ENCODE data around the gene C10orf90.

Gene C10orf90

GRCh38 chr10:126429275-126429674 lies 241.2 kb downstream of the C10orf90 start:
- Histone ChIP-seq H3K9me3 (ENCODE audit: control insufficient read depth, low read length) (peaks cover under 1% of the 10 kb centered on the region), H3K4me1 (ENCODE audit: control insufficient read depth, insufficient read depth, low read length, poor library complexity, severe bottlenecking) (no peaks in the 10 kb centered on the region), H3K27ac (ENCODE audit: insufficient read depth, low read length, poor library complexity, severe bottlenecking) (no peak overlapping the region), H3K4me3 (ENCODE audit: insufficient read depth, low read depth, low read length, poor library complexity, severe bottlenecking) (no peak overlapping the region), H3K27me3 (replicated peaks; ENCODE audit: control insufficient read depth, insufficient read depth, low read length, poor library complexity, severe bottlenecking) (no peaks in the 10 kb centered on the region), H3K36me3 (ENCODE audit: control insufficient read depth, insufficient read depth, low read length) (no peaks in the 10 kb centered on the region)
- DNase-seq: no peak

GRCh38 chr10:126425489-126426065 lies 244.9 kb downstream of the C10orf90 start:
- Histone ChIP-seq H3K27me3 (replicated peaks; ENCODE audit: control insufficient read depth, insufficient read depth, low read length, poor library complexity, severe bottlenecking) (no peaks in the 10 kb centered on the region), H3K9me3 (ENCODE audit: control insufficient read depth, low read length) (peaks cover 4% of the 10 kb centered on the region), H3K4me3 (ENCODE audit: insufficient read depth, low read depth, low read length, poor library complexity, severe bottlenecking) (no peak overlapping the region), H3K36me3 (ENCODE audit: control insufficient read depth, insufficient read depth, low read length) (no peaks in the 10 kb centered on the region), H3K4me1 (ENCODE audit: control insufficient read depth, insufficient read depth, low read length, poor library complexity, severe bottlenecking) (no peaks in the 10 kb centered on the region), H3K27ac (ENCODE audit: insufficient read depth, low read length, poor library complexity, severe bottlenecking) (no peak overlapping the region)
- no peak for DNase-seq

- Histone ChIP-seq H3K36me3 (ENCODE audit: control insufficient read depth, insufficient read depth, low read length) (no peaks in the 10 kb centered on the region), H3K27me3 (replicated peaks; ENCODE audit: control insufficient read depth, insufficient read depth, low read length, poor library complexity, severe bottlenecking) (no peaks in the 10 kb centered on the region), H3K9me3 (ENCODE audit: control insufficient read depth, low read length) (peaks cover 4% of the 10 kb centered on the region), H3K4me1 (ENCODE audit: control insufficient read depth, insufficient read depth, low read length, poor library complexity, severe bottlenecking) (no peaks in the 10 kb centered on the region), H3K27ac (ENCODE audit: insufficient read depth, low read length, poor library complexity, severe bottlenecking) (no peak overlapping the region), H3K4me3 (ENCODE audit: insufficient read depth, low read depth, low read length, poor library complexity, severe bottlenecking) (no peak overlapping the region)
- no peak for DNase-seq
These were observed 245.5 kb downstream of the C10orf90 start for GRCh38 chr10:126425032-126425431.

GRCh38 chr10:126423732-126424491 lies 246.6 kb downstream of the C10orf90 start:
- no peak for DNase-seq
- H3K36me3 ChIP-seq (ENCODE audit: control insufficient read depth, insufficient read depth, low read length): no peaks in the 10 kb centered on the region
- H3K27me3 ChIP-seq (replicated peaks; ENCODE audit: control insufficient read depth, insufficient read depth, low read length, poor library complexity, severe bottlenecking): no peaks in the 10 kb centered on the region
- no peak overlapping the region for H3K4me3 ChIP-seq (ENCODE audit: insufficient read depth, low read depth, low read length, poor library complexity, severe bottlenecking)
- no peak overlapping the region for H3K27ac ChIP-seq (ENCODE audit: insufficient read depth, low read length, poor library complexity, severe bottlenecking)
- no peaks in the 10 kb centered on the region for H3K4me1 ChIP-seq (ENCODE audit: control insufficient read depth, insufficient read depth, low read length, poor library complexity, severe bottlenecking)
- peaks cover 4% of the 10 kb centered on the region for H3K9me3 ChIP-seq (ENCODE audit: control insufficient read depth, low read length)

GRCh38 chr10:126422567-126422966 lies 247.9 kb downstream of the C10orf90 start:
- H3K4me3 ChIP-seq (ENCODE audit: insufficient read depth, low read depth, low read length, poor library complexity, severe bottlenecking): no peak overlapping the region
- no peak overlapping the region for H3K27ac ChIP-seq (ENCODE audit: insufficient read depth, low read length, poor library complexity, severe bottlenecking)
- no peaks in the 10 kb centered on the region for H3K27me3 ChIP-seq (replicated peaks; ENCODE audit: control insufficient read depth, insufficient read depth, low read length, poor library complexity, severe bottlenecking)
- H3K36me3 ChIP-seq (ENCODE audit: control insufficient read depth, insufficient read depth, low read length): no peaks in the 10 kb centered on the region
- no peaks in the 10 kb centered on the region for H3K4me1 ChIP-seq (ENCODE audit: control insufficient read depth, insufficient read depth, low read length, poor library complexity, severe bottlenecking)
- no peak for DNase-seq
- H3K9me3 ChIP-seq (ENCODE audit: control insufficient read depth, low read length): peaks cover 4% of the 10 kb centered on the region

GRCh38 chr10:126421756-126422256 lies 248.7 kb downstream of the C10orf90 start:
- H3K4me3 ChIP-seq (ENCODE audit: insufficient read depth, low read depth, low read length, poor library complexity, severe bottlenecking): no peak overlapping the region
- H3K36me3 ChIP-seq (ENCODE audit: control insufficient read depth, insufficient read depth, low read length): no peaks in the 10 kb centered on the region
- no peak for DNase-seq
- no peak overlapping the region for H3K27ac ChIP-seq (ENCODE audit: insufficient read depth, low read length, poor library complexity, severe bottlenecking)
- H3K4me1 ChIP-seq (ENCODE audit: control insufficient read depth, insufficient read depth, low read length, poor library complexity, severe bottlenecking): no peaks in the 10 kb centered on the region
- H3K9me3 ChIP-seq (ENCODE audit: control insufficient read depth, low read length): peaks cover 4% of the 10 kb centered on the region
- no peaks in the 10 kb centered on the region for H3K27me3 ChIP-seq (replicated peaks; ENCODE audit: control insufficient read depth, insufficient read depth, low read length, poor library complexity, severe bottlenecking)

- no peak for DNase-seq
- no peaks in the 10 kb centered on the region for H3K4me1 ChIP-seq (ENCODE audit: control insufficient read depth, insufficient read depth, low read length, poor library complexity, severe bottlenecking)
- no peaks in the 10 kb centered on the region for H3K36me3 ChIP-seq (ENCODE audit: control insufficient read depth, insufficient read depth, low read length)
- no peak overlapping the region for H3K27ac ChIP-seq (ENCODE audit: insufficient read depth, low read length, poor library complexity, severe bottlenecking)
- H3K4me3 ChIP-seq (ENCODE audit: insufficient read depth, low read depth, low read length, poor library complexity, severe bottlenecking): no peak overlapping the region
- no peaks in the 10 kb centered on the region for H3K27me3 ChIP-seq (replicated peaks; ENCODE audit: control insufficient read depth, insufficient read depth, low read length, poor library complexity, severe bottlenecking)
- peaks cover 4% of the 10 kb centered on the region for H3K9me3 ChIP-seq (ENCODE audit: control insufficient read depth, low read length)
These were observed 249.8 kb downstream of the C10orf90 start for GRCh38 chr10:126420567-126421300.

- no peaks in the 10 kb centered on the region for H3K9me3 ChIP-seq (ENCODE audit: control insufficient read depth, low read length)
- H3K27ac ChIP-seq (ENCODE audit: insufficient read depth, low read length, poor library complexity, severe bottlenecking): no peak overlapping the region
- H3K36me3 ChIP-seq (ENCODE audit: control insufficient read depth, insufficient read depth, low read length): no peaks in the 10 kb centered on the region
These were observed 253.2 kb downstream of the C10orf90 start for GRCh38 chr10:126417220-126417825.

GRCh38 chr10:126409821-126410220 lies 260.7 kb downstream of the C10orf90 start:
- no peaks in the 10 kb centered on the region for H3K9me3 ChIP-seq (ENCODE audit: control insufficient read depth, low read length)
- H3K27me3 ChIP-seq (replicated peaks; ENCODE audit: control insufficient read depth, insufficient read depth, low read length, poor library complexity, severe bottlenecking): no peaks in the 10 kb centered on the region

More at GRCh38 chr10:126417220-126417825, 253.2 kb downstream of the C10orf90 start:
- no peak for DNase-seq
- Histone ChIP-seq H3K27me3 (replicated peaks; ENCODE audit: control insufficient read depth, insufficient read depth, low read length, poor library complexity, severe bottlenecking) (no peaks in the 10 kb centered on the region), H3K4me3 (ENCODE audit: insufficient read depth, low read depth, low read length, poor library complexity, severe bottlenecking) (no peak overlapping the region), H3K4me1 (ENCODE audit: control insufficient read depth, insufficient read depth, low read length, poor library complexity, severe bottlenecking) (no peaks in the 10 kb centered on the region)

More at GRCh38 chr10:126409821-126410220, 260.7 kb downstream of the C10orf90 start:
- no peak overlapping the region for H3K27ac ChIP-seq (ENCODE audit: insufficient read depth, low read length, poor library complexity, severe bottlenecking)
- DNase-seq: no peak
- H3K4me3 ChIP-seq (ENCODE audit: insufficient read depth, low read depth, low read length, poor library complexity, severe bottlenecking): no peak overlapping the region
- no peaks in the 10 kb centered on the region for H3K36me3 ChIP-seq (ENCODE audit: control insufficient read depth, insufficient read depth, low read length)
- no peaks in the 10 kb centered on the region for H3K4me1 ChIP-seq (ENCODE audit: control insufficient read depth, insufficient read depth, low read length, poor library complexity, severe bottlenecking)

Measured in effector memory CD4-positive, alpha-beta T cell (primary cell).